H1 (cell line): Measurements from ENCODE around the gene GRID1.

Experiments used
- CTCF ChIP-seq, 3 experiments: IDR thresholded peaks; 1 replicate in 2 of 3; 2 replicates in 1 of 3; pipeline versions ENCODE4 v1.5.1 to v1.6.1; 2011; ENCODE audit warnings: low read length in 3 of 3, mild to moderate bottlenecking in 3 of 3, inconsistent platforms in 2 of 3, low read depth in 1 of 3, moderate library complexity in 1 of 3; ENCODE audit not compliant: insufficient read depth in 1 of 3; ENCODE audit errors: control extremely low read depth in 1 of 3
- GABPA ChIP-seq: IDR thresholded peaks from 2 replicates; pipeline ENCODE4 v1.6.1; 2011; ENCODE audit warnings: mild to moderate bottlenecking, low read length, moderate library complexity, borderline replicate concordance; ENCODE audit not compliant: insufficient read depth
- HDAC2 ChIP-seq, 2 experiments: fragments of 300-600 bp in 1 of 2; sonication (generic) in 1 of 2; IDR thresholded peaks; 2 replicates each; pipeline ENCODE4 v1.6.1; 2011 to 2012; ENCODE audit warnings: low read depth in 2 of 2, low read length in 2 of 2, mild to moderate bottlenecking in 2 of 2, moderate library complexity in 2 of 2, borderline replicate concordance in 1 of 2, inconsistent platforms in 1 of 2
- NRF1 ChIP-seq: IDR thresholded peaks from 2 replicates; pipeline ENCODE4 v1.6.1; 2011; ENCODE audit warnings: mild to moderate bottlenecking, low read depth, low read length, improper control_type of control experiment
- POLR2A ChIP-seq, 2 experiments: IDR thresholded peaks; 1 replicate in 1 of 2; 2 replicates in 1 of 2; pipeline ENCODE4 v1.6.1; 2011; ENCODE audit warnings: low read depth in 2 of 2, low read length in 2 of 2, mild to moderate bottlenecking in 2 of 2; ENCODE audit errors: control extremely low read depth in 1 of 2
- POLR2AphosphoS5 ChIP-seq: IDR thresholded peaks from 2 replicates; pipeline ENCODE4 v1.6.1; 2011; ENCODE audit warnings: low read depth, low read length
- SIN3A ChIP-seq, 2 experiments: IDR thresholded peaks in 1 of 2; conservative IDR thresholded peaks in 1 of 2; 2 replicates each; pipeline ENCODE4 v1.6.1; 2011 to 2012; ENCODE audit warnings: low read length in 2 of 2, improper control_type of control experiment in 1 of 2, low read depth in 1 of 2, mild to moderate bottlenecking in 1 of 2
- ZNF274 ChIP-seq: IDR thresholded peaks from 2 replicates; pipeline ENCODE4 v1.7.0; 2012; ENCODE audit warnings: low read length, borderline replicate concordance; ENCODE audit errors: extremely low read depth

- TF ChIP-seq CTCF (IDR thresholded peaks at IDR 0.05; ENCODE audit: control extremely low read depth in 1 of 3, insufficient read depth in 1 of 3, low read depth in 1 of 3, low read length in 3 of 3): no peak
- no peak for TF ChIP-seq POLR2AphosphoS5
- no peak for TF ChIP-seq POLR2A (IDR thresholded peaks at IDR 0.05; ENCODE audit: control extremely low read depth in 1 of 2, low read depth in 2 of 2, low read length in 2 of 2)
- TF ChIP-seq ZNF274: no peak
- no peak for TF ChIP-seq NRF1
- TF ChIP-seq HDAC2 (IDR thresholded peaks at IDR 0.05; ENCODE audit: borderline replicate concordance in 1 of 2, low read depth in 2 of 2, low read length in 2 of 2): no peak
- TF ChIP-seq GABPA: no peak
- TF ChIP-seq SIN3A (conservative IDR thresholded peaks at IDR 0.05 in 1 of 2, IDR thresholded peaks at IDR 0.05 in 1 of 2; ENCODE audit: low read depth in 1 of 2, low read length in 2 of 2): no peak
Measured at GRCh38 chr10:85607043-85607695, 759.4 kb downstream of the GRID1 start.
